CD4-positive, alpha-beta T cell (primary cell): ENCODE data around the gene HYAL4. TPM values are rescaled to one million over a fixed set of nuclear protein-coding genes. Genes with fewer than 3 reads are reported as not detected.

Experiments
- ATAC-seq: fragments of 200-7000 bp; cut with Tn5 transposase; one replicate; pipeline ENCODE4 v1.10.0; 2022; ENCODE audit warnings: mild to moderate bottlenecking; ENCODE audit not compliant: poor library complexity
- CTCF ChIA-PET: fragments of 350-600 bp; sonication (Branson Sonifier 250); formaldehyde crosslinking; loops from one replicate; lab custom pipeline; 2021; ENCODE audit warnings: antibody characterized with exemption, inconsistent platforms; lab: Charles Lee
- POLR2A ChIA-PET: fragments of 350-600 bp; sonication (Branson Sonifier 250); formaldehyde crosslinking; loops from one replicate; lab custom pipeline; 2021; ENCODE audit warnings: antibody characterized with exemption, inconsistent platforms; lab: Charles Lee
- DNase-seq, 14 experiments: peaks; one replicate each; pipeline ENCODE4 v3.0.0-alpha.2; 2013 to 2020; ENCODE audit warnings: mixed read lengths in 2 of 14
- H3K27ac ChIP-seq, 2 donors: one replicate each; pipeline versions ENCODE4 v1.5.1 to v1.7.0; 2013; ENCODE audit warnings: low read length in 2 of 2, low read depth in 1 of 2, mild to moderate bottlenecking in 1 of 2
- H3K27me3 ChIP-seq, 2 experiments: 1 replicate in 1 of 2; 2 replicates in 1 of 2; pipeline versions ENCODE4 v1.6.1 to v1.7.0; 2013; ENCODE audit warnings: low read length in 2 of 2, control low read depth in 1 of 2, mild to moderate bottlenecking in 1 of 2, moderate library complexity in 1 of 2; ENCODE audit not compliant: insufficient read depth in 2 of 2, control insufficient read depth in 1 of 2
- H3K36me3 ChIP-seq: one replicate; pipeline ENCODE4 v1.6.1; 2013; ENCODE audit warnings: low read length, control low read depth; ENCODE audit not compliant: insufficient read depth
- H3K4me1 ChIP-seq: one replicate; pipeline ENCODE4 v1.6.1; 2013; ENCODE audit warnings: low read length, control low read depth; ENCODE audit not compliant: insufficient read depth
- H3K4me3 ChIP-seq: one replicate; pipeline ENCODE4 v1.5.1; 2013; ENCODE audit warnings: mild to moderate bottlenecking, low read length, moderate library complexity
- H3K9me3 ChIP-seq, 2 experiments: 1 replicate in 1 of 2; 2 replicates in 1 of 2; pipeline versions ENCODE4 v1.6.1 to v1.7.0; 2013; ENCODE audit warnings: low read length in 2 of 2, mild to moderate bottlenecking in 2 of 2, control low read depth in 1 of 2, moderate library complexity in 1 of 2; ENCODE audit not compliant: control insufficient read depth in 1 of 2, insufficient read depth in 1 of 2
- H3K27ac Mint-ChIP-seq: one replicate; pipeline ENCODE4 v1.8.0; 2020; ENCODE audit warnings: mixed read lengths
- H3K27me3 Mint-ChIP-seq: one replicate; pipeline ENCODE4 v1.8.0; 2021; ENCODE audit warnings: mixed read lengths
- H3K36me3 Mint-ChIP-seq: one replicate; pipeline ENCODE4 v1.8.0; 2021; ENCODE audit warnings: low read depth, mixed read lengths
- H3K4me1 Mint-ChIP-seq: one replicate; pipeline ENCODE4 v1.8.0; 2021; ENCODE audit warnings: low read depth, mixed read lengths
- H3K4me3 Mint-ChIP-seq: one replicate; pipeline ENCODE4 v1.8.0; 2020; ENCODE audit warnings: mild to moderate bottlenecking, mixed read lengths
- H3K9me3 Mint-ChIP-seq: one replicate; pipeline ENCODE4 v1.8.0; 2020; ENCODE audit warnings: mixed read lengths
- CTCF ChIP-seq: fragments of 200-600 bp; IDR thresholded peaks from one replicate; pipeline ENCODE4 v1.8.0; 2022; ENCODE audit warnings: antibody characterized with exemption, mild to moderate bottlenecking
- intact Hi-C, 2 experiments: fragments of 100-400 bp; cut with DNase I in 1 of 2; cut with micrococcal nuclease in 1 of 2; formaldehyde crosslinking; loops; one replicate each; pipeline versions ENCODE4 v1.15.1 to v1.9.0; 2023 to 2025; cut with DNase I, micrococcal nuclease
- total RNA-seq, 174 experiments: library from RNA in 2 of 174; stranded (reverse) in 2 of 174; gene quantifications; one replicate each; pipeline ENCODE4 v1.2.3 and lab custom pipeline; 2021 to 2026

HYAL4 gene
- total RNA-seq, 2 experiments from 2014 or later, result 0.14 TPM; not detected in 1

- CTCF ChIA-PET, result no interaction called here
- Histone ChIP-seq H3K4me3 (no peak overlapping the region), H3K27me3 (no peaks in the 10 kb centered on the region), H3K36me3 (no peaks in the 10 kb centered on the region), H3K27ac (no peak overlapping the region), H3K9me3 (no peaks in the 10 kb centered on the region), H3K4me1 (no peaks in the 10 kb centered on the region)
- intact Hi-C loops, result no loop called here
- no peaks in the 10 kb centered on the region for H3K36me3 Mint-ChIP-seq
- H3K4me3 Mint-ChIP-seq, result no peak overlapping the region
- ATAC-seq (no peak), DNase-seq (no peak)
- H3K9me3 Mint-ChIP-seq, result no peaks in the 10 kb centered on the region
- POLR2A ChIA-PET, result no interaction called here
- no peak for TF ChIP-seq CTCF
- H3K27ac Mint-ChIP-seq, result no peak overlapping the region
- no peaks in the 10 kb centered on the region for H3K4me1 Mint-ChIP-seq
- H3K27me3 Mint-ChIP-seq, result no peaks in the 10 kb centered on the region
Observed at GRCh38 chr7:123917878-123918277, 72.9 kb downstream of the HYAL4 start.

- H3K4me1 Mint-ChIP-seq, result no peaks in the 10 kb centered on the region
- no peaks in the 10 kb centered on the region for H3K36me3 Mint-ChIP-seq
- no peak overlapping the region for H3K27ac Mint-ChIP-seq
- ChIA-PET POLR2A (no interaction called here), CTCF (no interaction called here)
- no peaks in the 10 kb centered on the region for H3K9me3 Mint-ChIP-seq
- TF ChIP-seq CTCF, result no peak
- no peak overlapping the region for H3K27ac ChIP-seq
- intact Hi-C loops, result no loop called here
- H3K4me1 ChIP-seq, result no peaks in the 10 kb centered on the region
- no peaks in the 10 kb centered on the region for H3K27me3 Mint-ChIP-seq
- ATAC-seq, result no peak
- H3K4me3 Mint-ChIP-seq, result no peak overlapping the region
- no peaks in the 10 kb centered on the region for H3K36me3 ChIP-seq
- no peak overlapping the region for H3K4me3 ChIP-seq
- no peaks in the 10 kb centered on the region for H3K9me3 ChIP-seq
- no peaks in the 10 kb centered on the region for H3K27me3 ChIP-seq
- no peak for DNase-seq
Observed at GRCh38 chr7:123918309-123918708, 73.3 kb downstream of the HYAL4 start.

DNA sequence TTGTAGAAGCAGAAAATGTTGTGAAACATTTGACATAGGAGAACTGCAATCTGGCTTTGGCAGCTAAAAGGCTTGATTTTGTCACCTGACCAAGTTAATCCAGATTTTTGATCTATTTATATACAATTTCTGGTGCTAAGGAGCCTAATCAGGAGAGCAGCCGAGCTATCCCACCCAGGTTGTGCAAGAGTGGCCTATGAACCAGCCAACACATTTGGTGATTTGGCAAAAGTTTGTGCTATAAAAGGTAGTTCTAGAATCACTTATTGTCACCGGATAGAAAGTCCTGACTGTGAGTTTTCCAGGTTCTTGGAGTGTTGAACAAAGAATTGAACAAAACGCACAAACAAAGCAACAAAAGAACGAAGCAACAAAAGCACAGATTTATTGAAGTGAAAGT, 78.6 kb downstream of the HYAL4 start:
- H3K4me3 ChIP-seq, result no peak overlapping the region
- no peaks in the 10 kb centered on the region for H3K36me3 ChIP-seq
- Mint-ChIP-seq H3K27ac (no peak overlapping the region), H3K4me3 (no peak overlapping the region), H3K27me3 (peaks cover 8% of the 10 kb centered on the region), H3K4me1 (no peaks in the 10 kb centered on the region), H3K36me3 (no peaks in the 10 kb centered on the region), H3K9me3 (no peaks in the 10 kb centered on the region)
- no peaks in the 10 kb centered on the region for H3K9me3 ChIP-seq
- no peaks in the 10 kb centered on the region for H3K27me3 ChIP-seq
- no peak for DNase-seq
- POLR2A ChIA-PET, result no interaction called here
- ATAC-seq, result no peak
- TF ChIP-seq CTCF, result no peak
- no peaks in the 10 kb centered on the region for H3K4me1 ChIP-seq
- intact Hi-C loops, result no loop called here
- CTCF ChIA-PET, result no interaction called here
- no peak overlapping the region for H3K27ac ChIP-seq
